22Rv1 (cell line): ENCODE data around the gene MCM9.

Source experiments
- H3K27ac ChIP-seq: fragments of 450-650 bp; 2 replicates; pipeline ENCODE4 v1.5.1; 2017
- CTCF ChIP-seq: fragments of 450-650 bp; IDR thresholded peaks from 2 replicates; pipeline ENCODE4 v1.5.1; 2017; ENCODE audit warnings: mild to moderate bottlenecking
- ZFX ChIP-seq: fragments of 450-650 bp; IDR thresholded peaks from 2 replicates; pipeline ENCODE4 v1.6.1; 2017; ENCODE audit warnings: antibody characterized with exemption, borderline replicate concordance

MCM9 gene

GRCh38 chr6:118867181-118867580 lies 67.8 kb downstream of the MCM9 start:
- TF ChIP-seq ZFX (no peak), CTCF (no peak)
- H3K27ac ChIP-seq = no peak overlapping the region

DNA sequence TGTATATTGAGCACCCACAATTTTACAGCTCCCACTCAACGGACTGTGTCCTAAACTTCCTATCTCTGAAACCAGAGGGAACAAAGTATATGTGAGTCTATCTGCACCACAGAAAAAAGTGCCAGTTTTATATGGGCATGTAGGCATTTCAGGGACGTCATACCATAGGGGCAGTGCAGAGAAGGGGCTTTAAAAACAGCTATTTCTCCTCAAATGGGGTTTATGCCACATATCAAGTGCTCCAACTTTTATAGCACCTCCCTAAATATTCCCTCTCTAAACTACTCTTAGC lies 69.9 kb downstream of the MCM9 start:
- no peak for TF ChIP-seq ZFX
- TF ChIP-seq CTCF = no peak
- H3K27ac ChIP-seq = no peak overlapping the region

DNA sequence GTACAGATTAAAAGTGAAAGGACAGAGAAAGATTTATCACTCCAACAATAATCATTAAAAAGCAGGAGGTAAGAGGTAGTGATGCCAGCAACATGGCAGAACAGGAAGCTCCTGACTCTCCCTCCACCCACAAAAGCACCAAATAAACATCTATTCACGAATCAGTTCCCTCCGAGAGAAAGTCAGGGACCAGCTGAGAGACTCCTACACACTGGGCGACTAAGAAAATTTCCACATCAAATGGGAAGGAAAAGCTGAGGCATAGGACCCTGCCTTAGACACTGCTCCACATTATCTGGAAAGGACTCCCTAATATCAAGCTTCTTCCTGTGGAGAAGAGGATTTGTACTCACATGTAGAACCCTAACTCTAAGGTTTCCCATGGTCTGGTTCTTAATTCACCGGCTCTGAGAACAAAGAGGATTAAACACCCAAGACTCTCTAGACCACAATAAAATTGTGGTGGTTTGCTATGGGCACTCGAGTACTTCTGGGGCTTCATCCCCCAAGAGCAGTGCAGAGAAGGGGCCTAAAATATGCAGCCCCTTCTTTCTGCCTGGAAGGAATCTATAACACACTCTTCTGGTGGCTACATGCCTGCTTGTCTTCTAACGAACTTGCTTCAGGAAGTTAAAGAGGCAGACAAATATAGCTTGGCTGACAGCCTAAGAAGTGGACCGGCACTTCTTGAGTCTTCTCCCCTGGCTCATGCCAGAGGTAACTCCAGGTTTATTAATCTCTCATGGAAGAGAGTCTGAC lies 70.4 kb downstream of the MCM9 start:
- no peak overlapping the region for H3K27ac ChIP-seq
- TF ChIP-seq ZFX (no peak), CTCF (no peak)

DNA sequence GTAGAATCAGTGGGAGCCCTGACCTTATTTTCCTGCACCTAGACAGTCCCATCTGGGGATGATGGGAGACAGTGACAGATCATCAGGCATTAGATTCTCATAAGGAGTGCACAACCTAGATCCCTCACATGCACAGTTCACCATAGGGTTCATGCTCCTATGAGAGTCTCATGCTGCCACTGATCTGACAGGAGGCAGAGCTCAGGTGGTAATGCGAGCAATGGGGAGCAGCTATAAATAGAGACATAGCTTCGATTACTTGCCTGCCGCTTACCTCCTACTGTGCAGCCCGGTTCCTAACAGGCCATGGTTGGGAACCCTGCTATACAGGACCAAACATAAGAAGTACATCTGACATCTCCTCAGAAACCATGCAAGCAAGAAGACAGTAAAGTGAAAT lies 72.5 kb downstream of the MCM9 start:
- H3K27ac ChIP-seq = no peak overlapping the region
- TF ChIP-seq CTCF (no peak), ZFX (no peak)

DNA sequence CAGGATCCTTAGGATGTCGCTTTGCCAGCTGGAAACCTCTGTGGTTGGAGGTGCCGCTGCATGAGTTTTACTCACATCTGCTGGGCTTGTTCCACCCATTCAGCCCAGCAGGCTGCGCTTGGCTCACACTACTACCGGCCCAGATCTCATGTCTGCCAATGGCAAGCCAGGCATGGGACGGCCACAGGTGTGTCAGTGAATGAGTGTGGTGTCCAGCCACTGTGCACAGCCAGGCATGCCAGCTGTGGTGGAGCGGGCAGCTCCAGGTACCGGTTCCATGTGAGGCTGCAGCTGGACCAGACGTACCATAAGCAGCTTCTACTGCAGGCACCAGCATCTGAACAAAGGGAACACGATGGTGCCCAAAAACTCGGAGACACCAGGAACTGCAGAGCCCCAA lies 74.1 kb downstream of the MCM9 start:
- TF ChIP-seq CTCF (no peak), ZFX (no peak)
- H3K27ac ChIP-seq = no peak overlapping the region

- no peak overlapping the region for H3K27ac ChIP-seq
- no peak for TF ChIP-seq CTCF
Measured at GRCh38 chr6:118860363-118860762, 74.6 kb downstream of the MCM9 start.

GRCh38 chr6:118859517-118860064 lies 75.4 kb downstream of the MCM9 start:
- TF ChIP-seq CTCF = no peak
- TF ChIP-seq ZFX = no peak
- H3K27ac ChIP-seq = no peak overlapping the region
